GM21390 (cell line): ENCODE measurements around the gene TOB1.
"Not testable (repeated sequence)": the region's sequence is repeated elsewhere in the genome, so short reads cannot be mapped to it uniquely, and the experiment has no call there.

Experiments used
- ATAC-seq: cut with Tn5 transposase; IDR thresholded peaks from one replicate; pipeline ENCODE4 v1.9.1; 2021; ENCODE audit not compliant: unreplicated experiment

Gene TOB1

GRCh38 chr17:50898369-50899004 is 32.3 kb upstream of the TOB1 start:
- ATAC-seq = no peak

- not testable (repeated sequence) for ATAC-seq
Observed at GRCh38 chr17:50894513-50894912, 28.4 kb upstream of the TOB1 start.

- ATAC-seq = no peak
Observed at GRCh38 chr17:50893183-50893993, 27.2 kb upstream of the TOB1 start.

- no peak for ATAC-seq
Observed at GRCh38 chr17:50892101-50892776, 26.1 kb upstream of the TOB1 start.

- no peak for ATAC-seq
Observed at GRCh38 chr17:50891577-50891989, 25.4 kb upstream of the TOB1 start.

GRCh38 chr17:50890675-50891516 is 24.7 kb upstream of the TOB1 start:
- ATAC-seq = no peak

GRCh38 chr17:50889528-50890118 is 23.5 kb upstream of the TOB1 start:
- ATAC-seq = no peak

- no peak for ATAC-seq
Observed at GRCh38 chr17:50887705-50888245, 21.6 kb upstream of the TOB1 start.

- ATAC-seq = no peak
Observed at GRCh38 chr17:50884439-50885311, 18.5 kb upstream of the TOB1 start.

GRCh38 chr17:50883850-50884438 is 17.8 kb upstream of the TOB1 start:
- ATAC-seq = peak; percentile 53

GRCh38 chr17:50882851-50883250 is 16.7 kb upstream of the TOB1 start:
- ATAC-seq = no peak

- ATAC-seq = no peak
Observed at GRCh38 chr17:50881182-50881581, 15.0 kb upstream of the TOB1 start.

- ATAC-seq = no peak
Observed at GRCh38 chr17:50879086-50879485, 12.9 kb upstream of the TOB1 start.

GRCh38 chr17:50877838-50878237 is 11.7 kb upstream of the TOB1 start:
- no peak for ATAC-seq

- not testable (repeated sequence) for ATAC-seq
Observed at GRCh38 chr17:50877042-50877441, 10.9 kb upstream of the TOB1 start.

- no peak for ATAC-seq
Observed at GRCh38 chr17:50875074-50875473, 8.9 kb upstream of the TOB1 start.

- ATAC-seq = no peak
Observed at GRCh38 chr17:50872710-50873424, 6.7 kb upstream of the TOB1 start.

GRCh38 chr17:50871898-50872297 is 5.7 kb upstream of the TOB1 start:
- ATAC-seq = no peak
